GM23338 (cell line): Measurements from ENCODE around the gene ROR1.
"Not testable (repeated sequence)": the region's sequence is repeated elsewhere in the genome, so short reads cannot be mapped to it uniquely, and the experiment has no call there.

Experiments used
- CREB1 ChIP-seq: fragments of 250-450 bp; sonication (Bioruptor Pico); IDR thresholded peaks from 2 replicates; pipeline ENCODE4 v1.5.0; 2020; ENCODE audit warnings: low read depth, mild to moderate bottlenecking, moderate library complexity
- CTCF ChIP-seq, 2 experiments: fragments of 200-600 bp in 1 of 2; sonication (generic) in 1 of 2; conservative IDR thresholded peaks; 2 replicates each; pipeline versions ENCODE4 v1.5.1 to v1.6.1; 2016 to 2017; ENCODE audit warnings: antibody characterized with exemption in 2 of 2, low read depth in 2 of 2, mild to moderate bottlenecking in 2 of 2, moderate library complexity in 1 of 2
- EZH2 ChIP-seq: fragments of 200-600 bp; sonication (generic); IDR thresholded peaks from one replicate; pipeline ENCODE4 v1.8.0; 2017; ENCODE audit warnings: antibody characterized with exemption, mild to moderate bottlenecking, low read depth; ENCODE audit not compliant: unreplicated experiment
- EZH2phosphoT487 ChIP-seq: fragments of 200-600 bp; sonication (generic); IDR thresholded peaks from one replicate; pipeline ENCODE4 v1.8.1; 2018; ENCODE audit warnings: antibody characterized with exemption; ENCODE audit not compliant: unreplicated experiment
- JUNB ChIP-seq: IDR thresholded peaks from one replicate; pipeline ENCODE4 v1.6.1; 2016; ENCODE audit warnings: antibody characterized with exemption; ENCODE audit not compliant: unreplicated experiment
- POLR2AphosphoS5 ChIP-seq: IDR thresholded peaks from 2 replicates; pipeline ENCODE4 v1.6.1; 2016; ENCODE audit warnings: antibody characterized with exemption, low read depth
- REST ChIP-seq: IDR thresholded peaks from one replicate; pipeline ENCODE4 v1.6.1; 2018; ENCODE audit warnings: antibody characterized with exemption; ENCODE audit not compliant: unreplicated experiment

- TF ChIP-seq CTCF (conservative IDR thresholded peaks at IDR 0.05; ENCODE audit: low read depth in 2 of 2); REST; EZH2; POLR2AphosphoS5; CREB1; EZH2phosphoT487; JUNB: not testable (repeated sequence)
Observed at GRCh38 chr1:63816217-63816815, 42.5 kb downstream of the ROR1 start.
